Measurements from ENCODE around the gene SDK1.
A peak's percentile ranks its signal among the peaks of the same experiment; 100 is the strongest.

Gene SDK1

DNA sequence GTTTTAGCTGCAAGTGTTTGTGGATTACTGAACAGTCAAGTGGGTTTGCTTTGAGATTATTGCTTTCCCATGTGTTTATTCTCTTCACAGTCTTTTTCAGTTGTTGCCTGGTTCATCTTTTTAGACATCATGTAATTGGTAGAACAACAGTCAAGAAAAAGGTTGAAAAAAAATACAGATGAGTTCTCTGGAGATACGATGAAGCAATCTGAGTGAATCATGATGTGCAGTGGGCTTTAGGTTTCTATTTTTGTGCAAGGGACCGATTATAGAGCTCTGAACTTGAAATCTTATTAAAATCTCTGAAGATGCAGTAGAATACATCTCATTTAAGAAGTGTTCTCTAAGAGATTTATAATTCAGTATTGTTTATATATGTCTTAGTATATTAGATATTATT, 145.7 kb downstream of the SDK1 start:
- TF ChIP-seq, protein P1, sequence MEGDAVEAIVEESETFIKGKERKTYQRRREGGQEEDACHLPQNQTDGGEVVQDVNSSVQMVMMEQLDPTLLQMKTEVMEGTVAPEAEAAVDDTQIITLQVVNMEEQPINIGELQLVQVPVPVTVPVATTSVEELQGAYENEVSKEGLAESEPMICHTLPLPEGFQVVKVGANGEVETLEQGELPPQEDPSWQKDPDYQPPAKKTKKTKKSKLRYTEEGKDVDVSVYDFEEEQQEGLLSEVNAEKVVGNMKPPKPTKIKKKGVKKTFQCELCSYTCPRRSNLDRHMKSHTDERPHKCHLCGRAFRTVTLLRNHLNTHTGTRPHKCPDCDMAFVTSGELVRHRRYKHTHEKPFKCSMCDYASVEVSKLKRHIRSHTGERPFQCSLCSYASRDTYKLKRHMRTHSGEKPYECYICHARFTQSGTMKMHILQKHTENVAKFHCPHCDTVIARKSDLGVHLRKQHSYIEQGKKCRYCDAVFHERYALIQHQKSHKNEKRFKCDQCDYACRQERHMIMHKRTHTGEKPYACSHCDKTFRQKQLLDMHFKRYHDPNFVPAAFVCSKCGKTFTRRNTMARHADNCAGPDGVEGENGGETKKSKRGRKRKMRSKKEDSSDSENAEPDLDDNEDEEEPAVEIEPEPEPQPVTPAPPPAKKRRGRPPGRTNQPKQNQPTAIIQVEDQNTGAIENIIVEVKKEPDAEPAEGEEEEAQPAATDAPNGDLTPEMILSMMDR (conservative IDR thresholded peaks at IDR 0.05; ENCODE audit: low read depth, low read length) = no peak
- peak; percentile 62 for DNase-seq (ENCODE audit: low read depth)
- no peak overlapping the region for H3K4me3 ChIP-seq (ENCODE audit: low read depth, low read length)

DNA sequence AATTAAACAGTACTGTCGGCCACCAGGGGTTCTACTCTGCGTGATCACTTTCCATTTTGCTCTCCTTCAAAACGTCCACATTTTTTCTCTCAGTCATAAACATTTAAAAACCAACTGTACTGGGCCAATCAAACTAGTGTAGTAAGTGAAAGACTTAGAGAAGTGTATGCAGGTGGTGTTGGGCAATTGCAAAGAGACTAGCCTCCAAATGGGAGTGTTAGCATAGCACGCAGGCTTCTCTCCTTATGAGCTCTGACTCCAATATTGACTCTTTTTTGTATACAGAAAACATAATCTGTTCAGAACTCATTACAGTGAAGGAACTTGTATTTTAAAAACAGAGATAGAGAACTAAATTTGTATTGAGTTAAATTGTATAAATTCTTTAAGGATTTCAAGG, 150.6 kb downstream of the SDK1 start:
- TF ChIP-seq, protein P1 (conservative IDR thresholded peaks at IDR 0.05; ENCODE audit: low read depth, low read length) = no peak
- H3K4me3 ChIP-seq (ENCODE audit: low read depth, low read length) = no peak overlapping the region
- DNase-seq (ENCODE audit: low read depth) = no peak

DNA sequence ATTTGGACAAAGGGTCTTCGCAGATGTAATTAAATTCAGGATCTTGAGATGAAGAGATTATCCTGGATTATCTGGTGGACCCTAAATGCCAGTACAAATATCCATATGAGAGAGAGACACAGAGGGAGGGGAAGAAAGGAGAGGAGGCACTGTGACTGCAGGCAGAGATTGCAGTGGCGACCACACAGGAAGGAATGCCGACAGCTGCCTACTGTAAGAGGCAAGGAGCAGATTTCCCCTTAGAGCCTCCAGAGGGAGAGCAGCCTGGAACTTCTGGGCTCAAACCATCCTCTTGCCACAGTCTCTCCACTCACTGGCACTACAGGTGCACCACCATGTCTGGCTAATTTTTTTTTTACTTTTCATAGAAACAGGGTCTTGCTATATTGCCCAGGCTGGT, 152.3 kb downstream of the SDK1 start:
- TF ChIP-seq, protein P1 (conservative IDR thresholded peaks at IDR 0.05; ENCODE audit: low read depth, low read length) = no peak
- DNase-seq (ENCODE audit: low read depth) = no peak
- no peak overlapping the region for H3K4me3 ChIP-seq (ENCODE audit: low read depth, low read length)

DNA sequence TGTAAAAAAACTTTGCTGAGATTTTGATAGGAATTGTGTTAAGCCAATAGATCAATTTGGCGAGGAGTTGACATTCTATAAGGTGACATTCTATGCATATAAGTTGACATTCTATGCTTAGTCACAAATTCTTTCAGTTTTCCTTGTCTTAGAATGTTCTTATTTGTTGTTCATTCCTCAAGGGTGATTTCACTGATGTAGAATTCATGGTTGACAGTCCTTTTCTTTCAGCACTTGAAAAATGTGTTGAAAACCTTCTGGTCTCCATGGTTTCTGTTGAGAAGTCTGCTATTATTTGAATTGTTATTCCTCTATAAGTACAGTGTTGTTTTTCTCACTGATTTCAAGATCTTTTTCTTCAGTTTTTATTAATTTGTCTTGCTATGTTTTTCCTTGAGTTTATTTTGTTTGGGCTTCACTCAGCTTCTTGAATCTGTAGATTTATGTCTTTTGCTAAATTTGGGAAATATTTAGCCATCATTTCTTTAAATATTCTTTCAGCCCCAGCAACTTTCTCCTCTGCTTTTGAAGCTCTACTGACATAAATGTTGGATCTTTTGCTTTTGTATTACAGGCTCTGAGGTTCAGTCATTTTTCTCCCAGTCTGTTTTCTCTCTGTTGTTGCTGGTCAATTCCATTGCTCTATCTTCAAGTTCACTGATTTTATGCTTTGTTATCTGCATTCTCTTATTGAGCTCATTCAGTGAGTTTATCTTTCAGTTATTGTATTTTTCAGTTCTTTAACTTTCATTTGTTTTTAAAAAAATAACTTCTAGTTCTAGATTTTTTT, 154.9 kb downstream of the SDK1 start:
- TF ChIP-seq, protein P1 (conservative IDR thresholded peaks at IDR 0.05; ENCODE audit: low read depth, low read length) = no peak
- DNase-seq (ENCODE audit: low read depth) = peak; percentile 77
- H3K4me3 ChIP-seq (ENCODE audit: low read depth, low read length) = no peak overlapping the region

DNA sequence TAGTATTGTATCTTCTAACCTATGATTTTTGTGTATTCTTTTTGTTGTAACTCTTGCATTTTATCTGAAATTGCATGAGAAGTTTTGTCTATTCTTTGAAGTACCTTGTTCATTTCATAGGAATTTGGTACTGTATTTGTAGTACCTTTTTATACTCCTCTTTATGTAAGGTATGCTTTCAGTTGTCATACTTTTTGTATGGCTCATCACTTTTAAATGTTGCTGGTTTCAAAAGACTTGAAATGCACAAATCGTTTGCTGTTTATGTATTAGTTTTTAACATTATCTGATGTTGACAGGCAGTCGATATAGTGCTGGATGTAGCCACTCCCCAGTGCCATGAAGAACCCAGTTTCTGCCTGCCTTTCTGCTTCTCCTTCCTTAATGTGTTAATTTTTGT, 158.1 kb downstream of the SDK1 start:
- TF ChIP-seq, protein P1 (conservative IDR thresholded peaks at IDR 0.05; ENCODE audit: low read depth, low read length) = no peak
- H3K4me3 ChIP-seq (ENCODE audit: low read depth, low read length) = no peak overlapping the region
- no peak for DNase-seq (ENCODE audit: low read depth)

DNA sequence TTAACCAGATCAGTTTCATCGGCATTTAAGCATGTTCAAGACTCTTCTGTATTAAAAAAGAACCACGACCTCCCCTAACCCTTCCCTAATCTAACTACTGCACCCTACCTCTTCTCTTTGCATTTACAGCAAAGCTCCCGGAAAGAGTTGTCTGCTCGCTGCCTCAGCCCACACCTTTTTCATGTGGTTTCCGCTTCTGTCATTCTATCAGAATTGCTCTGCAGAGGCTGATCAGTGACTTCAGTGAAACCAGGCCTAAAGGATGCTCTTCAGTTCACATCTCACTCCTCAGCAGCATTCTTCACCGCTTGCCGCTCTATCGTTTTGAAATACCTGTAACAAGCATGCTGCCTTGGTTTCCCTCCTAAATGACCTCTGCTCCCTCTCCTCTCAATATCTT, 160.9 kb downstream of the SDK1 start:
- no peak overlapping the region for H3K4me3 ChIP-seq (ENCODE audit: low read depth, low read length)
- no peak for DNase-seq (ENCODE audit: low read depth)
- TF ChIP-seq, protein P1 (conservative IDR thresholded peaks at IDR 0.05; ENCODE audit: low read depth, low read length) = no peak

DNA sequence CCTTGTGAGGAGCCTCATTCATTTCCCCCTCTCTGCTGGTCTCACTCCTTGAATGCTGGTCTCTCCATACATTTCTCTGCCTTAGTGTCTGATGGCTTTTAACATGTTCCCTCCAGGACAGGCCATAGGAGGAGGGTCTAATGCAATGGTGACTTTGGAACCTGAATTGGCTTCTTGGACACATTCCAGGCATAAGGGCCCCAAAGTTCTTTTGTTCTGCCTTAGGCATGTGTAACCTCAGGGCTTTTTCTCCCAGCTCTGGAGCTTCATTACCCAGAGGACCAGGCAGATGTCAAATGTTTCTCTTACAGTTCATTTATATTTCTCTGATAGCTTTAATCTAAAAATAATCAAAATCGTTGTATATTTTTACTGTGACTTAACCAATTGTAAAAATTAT, 162.6 kb downstream of the SDK1 start:
- no peak overlapping the region for H3K4me3 ChIP-seq (ENCODE audit: low read depth, low read length)
- no peak for DNase-seq (ENCODE audit: low read depth)
- TF ChIP-seq, protein P1 (conservative IDR thresholded peaks at IDR 0.05; ENCODE audit: low read depth, low read length) = no peak

Measured in choroid plexus epithelial cell (primary cell).